Iris pigment epithelial cell (primary cell): ENCODE results near the gene LRBA.
A peak's percentile ranks its signal among the peaks of the same experiment; 100 is the strongest.
"Not testable (repeated sequence)": the region's sequence is repeated elsewhere in the genome, so short reads cannot be mapped to it uniquely, and the experiment has no call there.

Experiments used
- DNase-seq: peaks from one replicate; pipeline ENCODE4 v3.0.0-alpha.2; 2011; ENCODE audit warnings: low read depth

The LRBA gene

GRCh38 chr4:151021637-151022334, 6.7 kb upstream of the LRBA start:
- no peak for DNase-seq

GRCh38 chr4:151015459-151016347, 619 bp upstream of the LRBA start:
- peak; percentile 56 for DNase-seq

GRCh38 chr4:151013944-151014343, 1.1 kb downstream of the LRBA start:
- DNase-seq = no peak

GRCh38 chr4:151013491-151013890, 1.6 kb downstream of the LRBA start:
- DNase-seq = no peak

DNA sequence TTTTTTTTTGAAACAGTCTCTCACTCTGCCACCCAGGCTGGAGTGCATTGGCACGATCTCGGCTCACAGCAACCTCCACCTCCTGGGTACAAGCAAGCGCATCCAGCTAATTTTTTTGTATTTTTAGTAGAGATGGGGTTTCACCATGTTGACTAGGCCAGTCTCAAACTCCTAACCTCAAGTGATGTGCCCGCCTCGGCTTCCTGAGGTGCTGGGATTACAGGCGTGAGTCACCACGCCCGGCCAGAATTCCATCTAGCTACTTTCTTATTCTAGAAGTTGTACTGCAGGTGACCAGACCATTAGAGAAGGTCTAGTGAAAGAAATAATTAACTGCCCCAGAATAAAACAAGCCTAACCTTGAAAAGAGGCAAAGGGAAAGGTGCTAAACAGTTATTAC, 2.3 kb downstream of the LRBA start:
- peak; percentile 39 for DNase-seq

- DNase-seq = no peak
These were observed 2.7 kb downstream of the LRBA start for GRCh38 chr4:151012376-151012775.

DNA sequence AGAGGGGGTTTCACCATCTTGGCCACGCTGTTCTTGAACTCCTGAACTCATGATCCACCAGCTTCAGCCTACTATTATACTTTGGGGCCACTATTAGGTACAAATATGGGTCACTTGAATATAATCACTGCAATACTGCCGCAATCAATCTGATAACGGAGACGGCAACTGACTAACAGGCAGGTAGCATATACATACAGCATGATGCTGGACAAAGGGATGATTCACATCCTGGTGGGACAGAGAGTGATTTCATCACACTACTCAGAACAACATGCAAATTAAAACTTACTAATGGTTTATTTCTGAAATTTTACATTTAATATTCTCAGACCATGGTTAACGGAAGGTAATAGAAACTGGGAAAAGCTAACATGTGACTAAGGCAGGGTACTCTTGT, 10.9 kb downstream of the LRBA start:
- DNase-seq = peak; percentile 91

GRCh38 chr4:151000747-151001429, 14.2 kb downstream of the LRBA start:
- no peak for DNase-seq

DNA sequence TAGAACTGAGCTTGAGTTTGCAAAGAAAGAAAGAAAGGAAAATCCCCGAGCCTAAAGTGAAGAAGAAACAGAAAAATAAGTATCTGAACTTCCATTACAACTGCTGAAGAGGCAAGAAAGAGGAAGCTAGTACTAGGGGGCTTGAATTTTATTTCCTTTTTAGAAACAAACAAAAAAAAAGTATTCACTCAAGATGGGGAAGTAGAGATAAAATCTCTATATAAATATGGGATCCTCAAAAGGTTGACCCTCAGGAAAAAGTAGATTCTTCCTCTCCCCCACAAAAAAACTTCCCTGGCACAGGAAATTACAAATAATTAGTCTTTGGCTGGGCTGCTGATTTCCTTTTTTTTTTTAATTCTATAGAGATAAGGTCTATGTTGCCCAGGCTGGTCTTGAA, 16.0 kb downstream of the LRBA start:
- DNase-seq = no peak

DNA sequence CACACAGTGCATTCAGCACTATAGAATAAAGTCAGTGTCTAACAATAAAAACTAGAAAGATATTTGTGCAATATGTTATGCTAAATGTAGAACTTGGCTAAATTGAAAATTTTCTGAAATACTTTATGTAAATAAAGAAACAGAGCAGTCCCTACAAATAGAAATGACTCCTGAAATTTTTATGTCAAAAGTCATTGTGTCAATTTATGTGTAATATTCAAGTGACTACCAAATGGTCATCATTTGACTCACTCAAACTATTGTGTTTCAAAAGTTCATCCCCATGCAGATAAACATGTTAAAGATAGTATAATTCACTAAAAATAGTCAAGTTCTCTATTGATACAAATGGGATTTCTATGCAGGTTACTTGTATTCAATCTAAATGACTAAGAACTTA, 17.9 kb downstream of the LRBA start:
- DNase-seq = no peak

- DNase-seq = no peak
These were observed 20.4 kb downstream of the LRBA start for GRCh38 chr4:150994721-150995120.

- DNase-seq = not testable (repeated sequence)
These were observed 21.5 kb downstream of the LRBA start for GRCh38 chr4:150993577-150993976.

GRCh38 chr4:150990993-150991392, 24.1 kb downstream of the LRBA start:
- no peak for DNase-seq

- peak; percentile 16 for DNase-seq
These were observed 24.8 kb downstream of the LRBA start for GRCh38 chr4:150990250-150990649.

- DNase-seq = no peak
These were observed 26.8 kb downstream of the LRBA start for GRCh38 chr4:150988238-150988637.

- DNase-seq = no peak
These were observed 27.9 kb downstream of the LRBA start for GRCh38 chr4:150987204-150987603.

GRCh38 chr4:150986085-150986484, 29.0 kb downstream of the LRBA start:
- DNase-seq = no peak

GRCh38 chr4:150983851-150984250, 31.2 kb downstream of the LRBA start:
- no peak for DNase-seq

DNA sequence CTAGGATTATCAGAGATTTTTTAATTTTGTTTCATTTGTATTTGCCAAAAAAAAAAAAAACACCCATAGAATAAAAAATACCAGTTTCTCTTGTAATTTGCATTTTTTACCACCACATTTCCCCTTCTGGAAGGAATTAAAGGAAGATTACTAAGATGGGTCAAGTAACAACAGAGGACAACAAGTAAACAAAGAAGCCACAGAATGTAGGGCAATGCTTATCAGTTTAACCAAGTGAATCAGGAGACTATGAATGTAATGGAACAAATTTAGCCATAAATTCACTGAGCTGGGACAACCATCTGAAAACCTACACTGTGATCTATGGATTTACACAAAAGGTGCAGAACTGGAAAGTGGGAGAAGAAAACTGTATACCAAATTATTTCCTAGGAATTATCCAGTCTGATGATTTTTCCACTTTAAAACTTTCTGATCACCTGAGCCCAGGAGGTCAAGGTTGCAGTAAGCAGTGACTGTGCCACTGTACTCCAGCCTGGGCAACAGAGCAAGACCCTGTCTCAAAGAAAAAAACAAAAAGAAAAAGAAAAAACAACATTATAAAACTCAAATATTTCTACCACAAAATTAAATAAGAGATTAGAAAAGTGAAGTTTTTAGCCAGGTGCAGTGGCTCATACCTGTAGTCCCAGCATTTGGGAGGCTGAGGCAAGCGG, 32.4 kb downstream of the LRBA start:
- DNase-seq = peak; percentile 24

DNA sequence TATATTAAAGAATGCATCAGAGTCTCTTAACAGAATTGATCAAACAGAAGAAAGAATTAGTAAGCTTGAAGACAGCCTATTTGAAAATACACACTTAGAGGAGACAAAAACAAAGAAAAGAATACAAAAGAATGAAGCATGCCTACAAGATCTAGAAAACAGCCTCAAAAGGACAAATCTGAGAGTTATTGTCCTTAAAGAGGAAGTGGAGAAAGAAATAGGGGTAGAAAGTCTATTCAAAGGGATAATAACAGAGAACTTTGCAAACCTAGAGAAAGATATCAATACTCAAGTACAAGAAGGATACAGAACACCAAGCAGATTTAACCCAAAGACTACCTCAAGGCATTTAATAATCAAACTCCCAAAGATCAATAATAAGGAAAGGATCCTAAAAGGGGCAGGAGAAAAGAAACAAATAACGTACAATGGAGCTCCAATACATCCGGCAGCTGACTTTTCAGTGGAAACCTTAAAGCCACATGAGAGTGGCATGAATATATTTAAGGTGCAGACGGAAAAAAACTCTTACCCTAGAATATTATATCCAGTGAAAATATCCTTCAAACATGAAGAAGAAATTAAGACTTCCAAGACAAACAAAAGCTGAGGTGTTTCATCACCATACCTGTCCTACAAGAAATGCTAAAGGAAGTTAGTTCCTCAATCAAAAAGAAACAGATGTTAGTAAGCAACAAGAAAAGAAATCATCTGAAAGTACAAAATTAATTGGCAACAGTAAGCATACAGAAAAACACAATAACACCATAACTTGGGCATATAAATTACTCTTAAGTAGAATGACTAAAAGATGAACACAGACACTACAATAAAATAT, 36.1 kb downstream of the LRBA start:
- no peak for DNase-seq

- no peak for DNase-seq
These were observed 38.5 kb downstream of the LRBA start for GRCh38 chr4:150976478-150977118.
